Activated naive CD8-positive, alpha-beta T cell treated with anti-CD3 and anti-CD28 coated beads for 36 hours (primary cell): Measurements from ENCODE around the gene ANKRD45. TPM values are rescaled to one million over a fixed set of nuclear protein-coding genes. Genes with fewer than 3 reads are reported as not detected.
"Not testable (repeated sequence)": the region's sequence is repeated elsewhere in the genome, so short reads cannot be mapped to it uniquely, and the experiment has no call there.

Experiments
- DNase-seq: peaks from one replicate; pipeline ENCODE4 v3.0.0; 2021
- H3K27ac Mint-ChIP-seq: one replicate; pipeline ENCODE4 v1.8.0; 2022; ENCODE audit warnings: mild to moderate bottlenecking, moderate library complexity, mixed read lengths
- H3K27me3 Mint-ChIP-seq: one replicate; pipeline ENCODE4 v1.8.0; 2022; ENCODE audit warnings: mild to moderate bottlenecking, mixed read lengths
- H3K36me3 Mint-ChIP-seq: one replicate; pipeline ENCODE4 v1.8.0; 2021; ENCODE audit warnings: mild to moderate bottlenecking, mixed read lengths
- H3K4me1 Mint-ChIP-seq: one replicate; pipeline ENCODE4 v1.8.0; 2021; ENCODE audit warnings: mixed read lengths
- H3K4me3 Mint-ChIP-seq: one replicate; pipeline ENCODE4 v1.8.0; 2022; ENCODE audit warnings: mild to moderate bottlenecking, moderate library complexity, mixed read lengths
- H3K9me3 Mint-ChIP-seq: one replicate; pipeline ENCODE4 v1.8.0; 2022; ENCODE audit warnings: mixed read lengths
- total RNA-seq, 2 experiments: library from RNA; stranded (reverse); gene quantifications; one replicate each; pipeline ENCODE4 v1.2.3, GENCODE V29; 2021

ANKRD45 gene
- total RNA-seq, 2 experiments from 2014 or later, result 0.14 TPM; not detected in 1

- H3K27ac Mint-ChIP-seq, result no peak overlapping the region
- no peak overlapping the region for H3K4me3 Mint-ChIP-seq
- H3K4me1 Mint-ChIP-seq, result peaks cover 7% of the 10 kb centered on the region
- peaks cover 34% of the 10 kb centered on the region for H3K27me3 Mint-ChIP-seq
- no peaks in the 10 kb centered on the region for H3K9me3 Mint-ChIP-seq
- DNase-seq, result no peak
- no peaks in the 10 kb centered on the region for H3K36me3 Mint-ChIP-seq
Measured at GRCh38 chr1:173666646-173667045, 3.0 kb downstream of the ANKRD45 start.

- no peak overlapping the region for H3K4me3 Mint-ChIP-seq
- no peaks in the 10 kb centered on the region for H3K36me3 Mint-ChIP-seq
- H3K4me1 Mint-ChIP-seq, result peaks cover 2% of the 10 kb centered on the region
- peaks cover 2% of the 10 kb centered on the region for H3K27me3 Mint-ChIP-seq
- H3K9me3 Mint-ChIP-seq, result no peaks in the 10 kb centered on the region
- no peak for DNase-seq
- no peak overlapping the region for H3K27ac Mint-ChIP-seq
Measured at GRCh38 chr1:173663159-173663558, 6.5 kb downstream of the ANKRD45 start.

GRCh38 chr1:173661763-173662162 is 7.9 kb downstream of the ANKRD45 start:
- Mint-ChIP-seq H3K27ac (no peak overlapping the region), H3K9me3 (no peaks in the 10 kb centered on the region)
- DNase-seq, result no peak

GRCh38 chr1:173661271-173661670 is 8.4 kb downstream of the ANKRD45 start:
- Mint-ChIP-seq H3K36me3 (no peaks in the 10 kb centered on the region), H3K4me1 (peaks cover 2% of the 10 kb centered on the region), H3K9me3 (peaks cover under 1% of the 10 kb centered on the region), H3K27me3 (no peaks in the 10 kb centered on the region), H3K4me3 (no peak overlapping the region), H3K27ac (no peak overlapping the region)
- no peak for DNase-seq

More at GRCh38 chr1:173661763-173662162, 7.9 kb downstream of the ANKRD45 start:
- Mint-ChIP-seq H3K27me3 (no peaks in the 10 kb centered on the region), H3K4me3 (no peak overlapping the region), H3K36me3 (no peaks in the 10 kb centered on the region), H3K4me1 (peaks cover 2% of the 10 kb centered on the region)

GRCh38 chr1:173660306-173660705 is 9.3 kb downstream of the ANKRD45 start:
- peaks cover 4% of the 10 kb centered on the region for H3K9me3 Mint-ChIP-seq
- no peak overlapping the region for H3K27ac Mint-ChIP-seq
- no peaks in the 10 kb centered on the region for H3K27me3 Mint-ChIP-seq
- H3K4me3 Mint-ChIP-seq, result no peak overlapping the region
- DNase-seq, result no peak
- peaks cover 3% of the 10 kb centered on the region for H3K36me3 Mint-ChIP-seq
- H3K4me1 Mint-ChIP-seq, result peaks cover 2% of the 10 kb centered on the region

GRCh38 chr1:173648880-173649605 is 20.6 kb downstream of the ANKRD45 start:
- Mint-ChIP-seq H3K4me1 (no peaks in the 10 kb centered on the region), H3K9me3 (peaks cover 3% of the 10 kb centered on the region), H3K27me3 (no peaks in the 10 kb centered on the region), H3K36me3 (peaks cover 2% of the 10 kb centered on the region), H3K27ac (no peak overlapping the region), H3K4me3 (no peak overlapping the region)
- no peak for DNase-seq

- no peaks in the 10 kb centered on the region for H3K36me3 Mint-ChIP-seq
- H3K4me3 Mint-ChIP-seq, result no peak overlapping the region
- no peak overlapping the region for H3K27ac Mint-ChIP-seq
- no peaks in the 10 kb centered on the region for H3K27me3 Mint-ChIP-seq
- peaks cover 3% of the 10 kb centered on the region for H3K9me3 Mint-ChIP-seq
- no peak for DNase-seq
- H3K4me1 Mint-ChIP-seq, result no peaks in the 10 kb centered on the region
Measured at GRCh38 chr1:173646656-173647055, 23.0 kb downstream of the ANKRD45 start.

- not testable (repeated sequence) for H3K4me1 Mint-ChIP-seq, H3K4me3 Mint-ChIP-seq, H3K27me3 Mint-ChIP-seq, DNase-seq, H3K27ac Mint-ChIP-seq, H3K36me3 Mint-ChIP-seq, H3K9me3 Mint-ChIP-seq
Measured at GRCh38 chr1:173642450-173643139, 27.1 kb downstream of the ANKRD45 start.

- DNase-seq, result no peak
- H3K27ac Mint-ChIP-seq, result no peak overlapping the region
- no peaks in the 10 kb centered on the region for H3K4me1 Mint-ChIP-seq
- no peak overlapping the region for H3K4me3 Mint-ChIP-seq
- peaks cover 11% of the 10 kb centered on the region for H3K9me3 Mint-ChIP-seq
- peaks cover 1% of the 10 kb centered on the region for H3K36me3 Mint-ChIP-seq
- peaks cover 3% of the 10 kb centered on the region for H3K27me3 Mint-ChIP-seq
Measured at GRCh38 chr1:173639102-173639501, 30.5 kb downstream of the ANKRD45 start.

- Mint-ChIP-seq H3K4me3 (no peak overlapping the region), H3K4me1 (no peaks in the 10 kb centered on the region), H3K27ac (no peak overlapping the region), H3K27me3 (peaks cover 3% of the 10 kb centered on the region), H3K36me3 (peaks cover 1% of the 10 kb centered on the region), H3K9me3 (peaks cover 11% of the 10 kb centered on the region)
- no peak for DNase-seq
Measured at GRCh38 chr1:173638043-173639021, 31.3 kb downstream of the ANKRD45 start.

- not testable (repeated sequence) for H3K27me3 Mint-ChIP-seq, DNase-seq, H3K36me3 Mint-ChIP-seq, H3K4me1 Mint-ChIP-seq, H3K27ac Mint-ChIP-seq, H3K4me3 Mint-ChIP-seq
- H3K9me3 Mint-ChIP-seq, result peaks cover 11% of the 10 kb centered on the region
Measured at GRCh38 chr1:173637236-173638042, 32.2 kb downstream of the ANKRD45 start.

GRCh38 chr1:173635116-173635515 is 34.5 kb downstream of the ANKRD45 start, which contains the start of gene TEX50:
Gene TEX50, plus strand, starts transcription at chr1:173635338. Its CDS starts 184 bp downstream, at chr1:173635522.
- Mint-ChIP-seq H3K27ac (no peak within 1 kb of the TSS), H3K4me3 (no peak within 1 kb of the TSS), H3K9me3 (peaks cover 11% of the 10 kb centered on the region), H3K4me1 (no peaks in the 10 kb centered on the region), H3K36me3 (no peaks in the 10 kb centered on the region), H3K27me3 (peaks cover 3% of the 10 kb centered on the region)
- no peak for DNase-seq

GRCh38 chr1:173628888-173629287 is 40.8 kb downstream of the ANKRD45 start:
- no peak for DNase-seq

GRCh38 chr1:173627269-173627668 is 42.4 kb downstream of the ANKRD45 start:
- no peak for DNase-seq
- Mint-ChIP-seq H3K4me3 (no peak overlapping the region), H3K27ac (no peak overlapping the region), H3K4me1 (no peaks in the 10 kb centered on the region), H3K27me3 (no peaks in the 10 kb centered on the region), H3K36me3 (no peaks in the 10 kb centered on the region), H3K9me3 (peaks cover 2% of the 10 kb centered on the region)

More at GRCh38 chr1:173628888-173629287, 40.8 kb downstream of the ANKRD45 start:
- H3K27me3 Mint-ChIP-seq, result no peaks in the 10 kb centered on the region
- H3K4me3 Mint-ChIP-seq, result no peak overlapping the region
- no peaks in the 10 kb centered on the region for H3K4me1 Mint-ChIP-seq
- no peak overlapping the region for H3K27ac Mint-ChIP-seq
- H3K36me3 Mint-ChIP-seq, result no peaks in the 10 kb centered on the region
- H3K9me3 Mint-ChIP-seq, result no peaks in the 10 kb centered on the region
